WTC11 (cell line): Measurements from ENCODE around the gene CMTM4. TPM values are rescaled to one million over a fixed set of nuclear protein-coding genes. Genes with fewer than 3 reads are reported as not detected.

Source experiments
- ATAC-seq: fragments of 200-7000 bp; cut with Tn5 transposase; 2 replicates; pipeline ENCODE4 v1.10.0; 2021; ENCODE audit warnings: mild to moderate bottlenecking, moderate library complexity
- CTCF ChIA-PET: fragments of 300-600 bp; sonication (Branson Sonifier 250); formaldehyde crosslinking; loops from one replicate; lab custom pipeline; 2021; ENCODE audit warnings: antibody characterized with exemption; lab: Charles Lee
- POLR2A ChIA-PET: fragments of 350-600 bp; sonication (Branson Sonifier 250); formaldehyde crosslinking; loops from one replicate; lab custom pipeline; 2021; ENCODE audit warnings: antibody characterized with exemption; lab: Charles Lee
- DNase-seq: peaks from one replicate; pipeline ENCODE4 v3.0.0; 2021; ENCODE audit warnings: low spot score
- H3K27ac Mint-ChIP-seq: 2 replicates; pipeline ENCODE4 v1.8.0; 2021; ENCODE audit warnings: mixed read lengths
- H3K27me3 Mint-ChIP-seq: 2 replicates; pipeline ENCODE4 v1.8.0; 2021; ENCODE audit warnings: low read depth, mild to moderate bottlenecking, moderate library complexity, mixed read lengths
- H3K36me3 Mint-ChIP-seq: 2 replicates; pipeline ENCODE4 v1.8.0; 2021; ENCODE audit warnings: mixed read lengths
- H3K4me1 Mint-ChIP-seq: 2 replicates; pipeline ENCODE4 v1.8.0; 2022; ENCODE audit warnings: mixed read lengths
- H3K4me3 Mint-ChIP-seq: 2 replicates; pipeline ENCODE4 v1.8.0; 2021; ENCODE audit warnings: mild to moderate bottlenecking, moderate library complexity, mixed read lengths
- H3K9me3 Mint-ChIP-seq: 2 replicates; pipeline ENCODE4 v1.8.0; 2021; ENCODE audit warnings: mixed read lengths
- CREB1 ChIP-seq: sonication (generic); formaldehyde crosslinking; IDR thresholded peaks from 2 replicates; pipeline ENCODE4 v1.8.0; 2023; ENCODE audit warnings: mild to moderate bottlenecking, missing genetic modification reagents
- ETV6 ChIP-seq: sonication (generic); formaldehyde crosslinking; IDR thresholded peaks from 2 replicates; pipeline ENCODE4 v1.8.1; 2022; ENCODE audit warnings: mild to moderate bottlenecking, missing genetic modification reagents
- FOXP1 ChIP-seq: sonication (generic); formaldehyde crosslinking; IDR thresholded peaks from 2 replicates; pipeline ENCODE4 v1.8.0; 2022; ENCODE audit warnings: missing genetic modification reagents, mild to moderate bottlenecking, moderate library complexity, borderline replicate concordance
- GTF2I ChIP-seq: fragments of 250-450 bp; sonication (Bioruptor Pico); conservative IDR thresholded peaks from 2 replicates; pipeline ENCODE4 v1.4.0; 2021; ENCODE audit warnings: mild to moderate bottlenecking
- NR2C2 ChIP-seq: sonication (generic); formaldehyde crosslinking; IDR thresholded peaks from 2 replicates; pipeline ENCODE4 v1.8.0; 2022; ENCODE audit warnings: mild to moderate bottlenecking, missing genetic modification reagents
- SP1 ChIP-seq: sonication (generic); formaldehyde crosslinking; conservative IDR thresholded peaks from 2 replicates; pipeline ENCODE4 v1.8.1; 2022; ENCODE audit warnings: missing genetic modification reagents
- TEAD4 ChIP-seq: sonication (generic); formaldehyde crosslinking; IDR thresholded peaks from 2 replicates; pipeline ENCODE4 v1.8.0; 2022; ENCODE audit warnings: mild to moderate bottlenecking, missing genetic modification reagents
- ZBTB21 ChIP-seq: sonication (generic); formaldehyde crosslinking; IDR thresholded peaks from 2 replicates; pipeline ENCODE4 v1.8.1; 2023; ENCODE audit warnings: mild to moderate bottlenecking, missing genetic modification reagents, borderline replicate concordance
- ZNF138 ChIP-seq: sonication (generic); formaldehyde crosslinking; conservative IDR thresholded peaks from 2 replicates; pipeline ENCODE4 v1.8.1; 2022; ENCODE audit warnings: mild to moderate bottlenecking, moderate library complexity, missing genetic modification reagents
- ZNF317 ChIP-seq: sonication (generic); formaldehyde crosslinking; IDR thresholded peaks from 2 replicates; pipeline ENCODE4 v1.8.1; 2023; ENCODE audit warnings: low read depth, mild to moderate bottlenecking, moderate library complexity, missing genetic modification reagents, borderline replicate concordance
- total RNA-seq: library from RNA; stranded (reverse); gene quantifications from 3 replicates; pipeline ENCODE4 v1.2.3, GENCODE V29; 2021
- TF ChIP-seq, protein P1 (sequence below): fragments of 250-450 bp; sonication (Bioruptor Pico); IDR thresholded peaks from 2 replicates; pipeline ENCODE4 v1.8.0; 2021; ENCODE audit warnings: mild to moderate bottlenecking
- TF ChIP-seq, protein P2 (sequence below): fragments of 250-450 bp; sonication (Bioruptor Pico); IDR thresholded peaks from 2 replicates; pipeline ENCODE4 v1.9.0; 2021; ENCODE audit warnings: mild to moderate bottlenecking
- TF ChIP-seq, protein P3 (sequence below): sonication (generic); formaldehyde crosslinking; IDR thresholded peaks from 2 replicates; pipeline ENCODE4 v1.8.1; 2023; ENCODE audit warnings: mild to moderate bottlenecking, missing genetic modification reagents, borderline replicate concordance
- TF ChIP-seq, protein P4 (sequence below): sonication (generic); formaldehyde crosslinking; IDR thresholded peaks from 2 replicates; pipeline ENCODE4 v1.8.1; 2023; ENCODE audit warnings: mild to moderate bottlenecking, moderate library complexity, missing genetic modification reagents
- TF ChIP-seq, protein P5 (sequence below): sonication (generic); formaldehyde crosslinking; IDR thresholded peaks from 2 replicates; pipeline ENCODE4 v1.8.1; 2023; ENCODE audit warnings: mild to moderate bottlenecking, missing genetic modification reagents

Gene CMTM4
- total RNA-seq, 1 experiment from 2014 or later = 56.2 TPM

DNA sequence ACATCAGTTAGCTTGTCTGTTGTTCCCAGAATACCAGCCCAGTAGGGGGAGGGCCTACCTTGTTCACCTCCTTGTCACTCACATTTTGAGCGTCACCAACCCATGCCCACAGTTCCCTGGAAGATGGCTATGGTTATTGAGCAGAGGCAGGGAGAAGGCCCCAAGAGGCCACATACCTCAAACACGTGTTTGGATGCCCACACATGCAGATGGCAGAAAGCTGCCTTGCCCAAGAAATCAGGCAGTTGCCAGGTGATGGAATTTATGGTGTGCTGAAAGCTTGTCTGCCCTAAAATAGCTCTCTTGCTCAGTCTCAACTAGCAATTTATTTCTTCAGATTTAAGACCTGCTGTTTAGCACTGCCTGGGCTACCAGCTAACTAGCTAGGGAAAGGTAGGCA, 16.5 kb upstream of the CMTM4 start:
- Mint-ChIP-seq H3K27me3 (no peaks in the 10 kb centered on the region), H3K4me1 (no peaks in the 10 kb centered on the region), H3K36me3 (peaks cover 5% of the 10 kb centered on the region), H3K9me3 (peaks cover 7% of the 10 kb centered on the region), H3K4me3 (no peak overlapping the region), H3K27ac (no peak overlapping the region)
- TF ChIP-seq ZNF317 (CRISPR knock-in tag) = no peak
- no peak for TF ChIP-seq CREB1 (CRISPR knock-in tag)
- TF ChIP-seq, protein P1, sequence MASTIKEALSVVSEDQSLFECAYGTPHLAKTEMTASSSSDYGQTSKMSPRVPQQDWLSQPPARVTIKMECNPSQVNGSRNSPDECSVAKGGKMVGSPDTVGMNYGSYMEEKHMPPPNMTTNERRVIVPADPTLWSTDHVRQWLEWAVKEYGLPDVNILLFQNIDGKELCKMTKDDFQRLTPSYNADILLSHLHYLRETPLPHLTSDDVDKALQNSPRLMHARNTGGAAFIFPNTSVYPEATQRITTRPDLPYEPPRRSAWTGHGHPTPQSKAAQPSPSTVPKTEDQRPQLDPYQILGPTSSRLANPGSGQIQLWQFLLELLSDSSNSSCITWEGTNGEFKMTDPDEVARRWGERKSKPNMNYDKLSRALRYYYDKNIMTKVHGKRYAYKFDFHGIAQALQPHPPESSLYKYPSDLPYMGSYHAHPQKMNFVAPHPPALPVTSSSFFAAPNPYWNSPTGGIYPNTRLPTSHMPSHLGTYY = no peak
- no peak for TF ChIP-seq NR2C2 (CRISPR knock-in tag)
- no peak for TF ChIP-seq GTF2I (CRISPR knock-in tag)
- TF ChIP-seq, protein P2, sequence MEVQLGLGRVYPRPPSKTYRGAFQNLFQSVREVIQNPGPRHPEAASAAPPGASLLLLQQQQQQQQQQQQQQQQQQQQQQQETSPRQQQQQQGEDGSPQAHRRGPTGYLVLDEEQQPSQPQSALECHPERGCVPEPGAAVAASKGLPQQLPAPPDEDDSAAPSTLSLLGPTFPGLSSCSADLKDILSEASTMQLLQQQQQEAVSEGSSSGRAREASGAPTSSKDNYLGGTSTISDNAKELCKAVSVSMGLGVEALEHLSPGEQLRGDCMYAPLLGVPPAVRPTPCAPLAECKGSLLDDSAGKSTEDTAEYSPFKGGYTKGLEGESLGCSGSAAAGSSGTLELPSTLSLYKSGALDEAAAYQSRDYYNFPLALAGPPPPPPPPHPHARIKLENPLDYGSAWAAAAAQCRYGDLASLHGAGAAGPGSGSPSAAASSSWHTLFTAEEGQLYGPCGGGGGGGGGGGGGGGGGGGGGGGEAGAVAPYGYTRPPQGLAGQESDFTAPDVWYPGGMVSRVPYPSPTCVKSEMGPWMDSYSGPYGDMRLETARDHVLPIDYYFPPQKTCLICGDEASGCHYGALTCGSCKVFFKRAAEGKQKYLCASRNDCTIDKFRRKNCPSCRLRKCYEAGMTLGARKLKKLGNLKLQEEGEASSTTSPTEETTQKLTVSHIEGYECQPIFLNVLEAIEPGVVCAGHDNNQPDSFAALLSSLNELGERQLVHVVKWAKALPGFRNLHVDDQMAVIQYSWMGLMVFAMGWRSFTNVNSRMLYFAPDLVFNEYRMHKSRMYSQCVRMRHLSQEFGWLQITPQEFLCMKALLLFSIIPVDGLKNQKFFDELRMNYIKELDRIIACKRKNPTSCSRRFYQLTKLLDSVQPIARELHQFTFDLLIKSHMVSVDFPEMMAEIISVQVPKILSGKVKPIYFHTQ (CRISPR knock-in tag) = no peak
- no peak for TF ChIP-seq ETV6 (CRISPR knock-in tag)
- TF ChIP-seq, protein P3, sequence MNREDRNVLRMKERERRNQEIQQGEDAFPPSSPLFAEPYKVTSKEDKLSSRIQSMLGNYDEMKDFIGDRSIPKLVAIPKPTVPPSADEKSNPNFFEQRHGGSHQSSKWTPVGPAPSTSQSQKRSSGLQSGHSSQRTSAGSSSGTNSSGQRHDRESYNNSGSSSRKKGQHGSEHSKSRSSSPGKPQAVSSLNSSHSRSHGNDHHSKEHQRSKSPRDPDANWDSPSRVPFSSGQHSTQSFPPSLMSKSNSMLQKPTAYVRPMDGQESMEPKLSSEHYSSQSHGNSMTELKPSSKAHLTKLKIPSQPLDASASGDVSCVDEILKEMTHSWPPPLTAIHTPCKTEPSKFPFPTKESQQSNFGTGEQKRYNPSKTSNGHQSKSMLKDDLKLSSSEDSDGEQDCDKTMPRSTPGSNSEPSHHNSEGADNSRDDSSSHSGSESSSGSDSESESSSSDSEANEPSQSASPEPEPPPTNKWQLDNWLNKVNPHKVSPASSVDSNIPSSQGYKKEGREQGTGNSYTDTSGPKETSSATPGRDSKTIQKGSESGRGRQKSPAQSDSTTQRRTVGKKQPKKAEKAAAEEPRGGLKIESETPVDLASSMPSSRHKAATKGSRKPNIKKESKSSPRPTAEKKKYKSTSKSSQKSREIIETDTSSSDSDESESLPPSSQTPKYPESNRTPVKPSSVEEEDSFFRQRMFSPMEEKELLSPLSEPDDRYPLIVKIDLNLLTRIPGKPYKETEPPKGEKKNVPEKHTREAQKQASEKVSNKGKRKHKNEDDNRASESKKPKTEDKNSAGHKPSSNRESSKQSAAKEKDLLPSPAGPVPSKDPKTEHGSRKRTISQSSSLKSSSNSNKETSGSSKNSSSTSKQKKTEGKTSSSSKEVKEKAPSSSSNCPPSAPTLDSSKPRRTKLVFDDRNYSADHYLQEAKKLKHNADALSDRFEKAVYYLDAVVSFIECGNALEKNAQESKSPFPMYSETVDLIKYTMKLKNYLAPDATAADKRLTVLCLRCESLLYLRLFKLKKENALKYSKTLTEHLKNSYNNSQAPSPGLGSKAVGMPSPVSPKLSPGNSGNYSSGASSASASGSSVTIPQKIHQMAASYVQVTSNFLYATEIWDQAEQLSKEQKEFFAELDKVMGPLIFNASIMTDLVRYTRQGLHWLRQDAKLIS (CRISPR knock-in tag) = no peak
- TF ChIP-seq, protein P4, sequence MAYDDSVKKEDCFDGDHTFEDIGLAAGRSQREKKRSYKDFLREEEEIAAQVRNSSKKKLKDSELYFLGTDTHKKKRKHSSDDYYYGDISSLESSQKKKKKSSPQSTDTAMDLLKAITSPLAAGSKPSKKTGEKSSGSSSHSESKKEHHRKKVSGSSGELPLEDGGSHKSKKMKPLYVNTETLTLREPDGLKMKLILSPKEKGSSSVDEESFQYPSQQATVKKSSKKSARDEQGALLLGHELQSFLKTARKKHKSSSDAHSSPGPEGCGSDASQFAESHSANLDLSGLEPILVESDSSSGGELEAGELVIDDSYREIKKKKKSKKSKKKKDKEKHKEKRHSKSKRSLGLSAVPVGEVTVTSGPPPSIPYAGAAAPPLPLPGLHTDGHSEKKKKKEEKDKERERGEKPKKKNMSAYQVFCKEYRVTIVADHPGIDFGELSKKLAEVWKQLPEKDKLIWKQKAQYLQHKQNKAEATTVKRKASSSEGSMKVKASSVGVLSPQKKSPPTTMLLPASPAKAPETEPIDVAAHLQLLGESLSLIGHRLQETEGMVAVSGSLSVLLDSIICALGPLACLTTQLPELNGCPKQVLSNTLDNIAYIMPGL (CRISPR knock-in tag) = no peak
- TF ChIP-seq ZNF138 (CRISPR knock-in tag) = no peak
- TF ChIP-seq FOXP1 (CRISPR knock-in tag) = no peak
- TF ChIP-seq, protein P5, sequence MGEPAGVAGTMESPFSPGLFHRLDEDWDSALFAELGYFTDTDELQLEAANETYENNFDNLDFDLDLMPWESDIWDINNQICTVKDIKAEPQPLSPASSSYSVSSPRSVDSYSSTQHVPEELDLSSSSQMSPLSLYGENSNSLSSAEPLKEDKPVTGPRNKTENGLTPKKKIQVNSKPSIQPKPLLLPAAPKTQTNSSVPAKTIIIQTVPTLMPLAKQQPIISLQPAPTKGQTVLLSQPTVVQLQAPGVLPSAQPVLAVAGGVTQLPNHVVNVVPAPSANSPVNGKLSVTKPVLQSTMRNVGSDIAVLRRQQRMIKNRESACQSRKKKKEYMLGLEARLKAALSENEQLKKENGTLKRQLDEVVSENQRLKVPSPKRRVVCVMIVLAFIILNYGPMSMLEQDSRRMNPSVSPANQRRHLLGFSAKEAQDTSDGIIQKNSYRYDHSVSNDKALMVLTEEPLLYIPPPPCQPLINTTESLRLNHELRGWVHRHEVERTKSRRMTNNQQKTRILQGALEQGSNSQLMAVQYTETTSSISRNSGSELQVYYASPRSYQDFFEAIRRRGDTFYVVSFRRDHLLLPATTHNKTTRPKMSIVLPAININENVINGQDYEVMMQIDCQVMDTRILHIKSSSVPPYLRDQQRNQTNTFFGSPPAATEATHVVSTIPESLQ (CRISPR knock-in tag) = no peak
- POLR2A ChIA-PET = interaction anchor here (0.5 to 0.6 kb wide), 2 partner anchors 24 to 83 kb away, joined by 3 read pairs; no protein-coding TSS in a partner anchor
- no peak for DNase-seq
- 0 out of 2 replicates have a peak, but pooled peaks have one; percentile 12 for ATAC-seq
- CTCF ChIA-PET = interaction anchor here (1.0 to 3.7 kb wide), 8 partner anchors 15 to 197 kb away, joined by 3 to 13 read pairs (median 5); partner anchors contain the start of genes CMTM4 and NAE1

DNA sequence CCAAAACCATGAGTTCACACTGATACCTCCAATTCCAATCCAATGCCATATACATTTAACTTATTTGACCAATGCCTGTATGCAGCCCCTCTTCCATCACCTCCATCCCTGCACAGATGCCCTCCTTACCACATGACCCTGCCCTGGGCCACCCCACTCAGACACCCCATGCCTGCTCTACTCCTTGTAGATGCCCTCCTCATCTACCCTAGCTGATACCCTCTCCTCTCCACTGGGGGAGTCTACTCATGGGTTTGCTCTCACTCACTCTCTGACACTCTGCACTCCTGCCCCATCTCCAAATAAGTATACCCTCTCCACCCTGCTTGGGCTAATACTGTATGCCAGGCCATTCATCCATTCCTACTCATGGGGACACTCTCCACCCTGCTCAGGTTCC, 16.0 kb upstream of the CMTM4 start:
- no peaks in the 10 kb centered on the region for H3K27me3 Mint-ChIP-seq
- peaks cover 7% of the 10 kb centered on the region for H3K9me3 Mint-ChIP-seq
- no peak overlapping the region for H3K27ac Mint-ChIP-seq
- H3K4me1 Mint-ChIP-seq = 0 out of 2 replicates have a peak, but pooled peaks cover under 1% of the 10 kb centered on the region
- no peak; the same call in 1 of the 2 replicates for ATAC-seq
- H3K36me3 Mint-ChIP-seq = peaks cover 5% of the 10 kb centered on the region
- ChIA-PET CTCF (interaction anchor here (1.0 to 3.7 kb wide), 5 partner anchors 15 to 197 kb away, joined by 3 to 13 read pairs (median 5); no protein-coding TSS in a partner anchor), POLR2A (no interaction called here)
- no peak for DNase-seq
- TF ChIP-seq ZBTB21 = no peak
- TF ChIP-seq TEAD4 (CRISPR knock-in tag) = no peak
- TF ChIP-seq, protein P1 = no peak
- TF ChIP-seq ZNF138 (CRISPR knock-in tag) = no peak
- TF ChIP-seq SP1 (CRISPR knock-in tag) = no peak
- no peak overlapping the region for H3K4me3 Mint-ChIP-seq
